Raji (cell line): ENCODE measurements around the gene BTN3A1.

ENCODE experiments used
- POLR2A ChIP-seq: IDR thresholded peaks from 2 replicates; pipeline ENCODE4 v1.6.1; 2011; ENCODE audit warnings: low read depth, low read length, control low read depth; ENCODE audit not compliant: insufficient read depth

BTN3A1 gene

GRCh38 chr6:26394289-26394688 lies 7.8 kb upstream of the BTN3A1 start:
- TF ChIP-seq POLR2A, result no peak

GRCh38 chr6:26398555-26398954 lies 3.5 kb upstream of the BTN3A1 start:
- TF ChIP-seq POLR2A, result no peak

- no peak for TF ChIP-seq POLR2A
Observed at GRCh38 chr6:26400626-26401025, 1.4 kb upstream of the BTN3A1 start.

- TF ChIP-seq POLR2A, result no peak
Observed at GRCh38 chr6:26401389-26401986, 587 bp upstream of the BTN3A1 start.

GRCh38 chr6:26403893-26404292 lies 1.8 kb downstream of the BTN3A1 start:
- no peak for TF ChIP-seq POLR2A

GRCh38 chr6:26404546-26404945 lies 2.5 kb downstream of the BTN3A1 start:
- TF ChIP-seq POLR2A, result no peak

GRCh38 chr6:26408828-26409730 lies 7.0 kb downstream of the BTN3A1 start:
- no peak for TF ChIP-seq POLR2A

- no peak for TF ChIP-seq POLR2A
Observed at GRCh38 chr6:26411751-26412150, 9.7 kb downstream of the BTN3A1 start.

GRCh38 chr6:26412228-26412627 lies 10.2 kb downstream of the BTN3A1 start:
- TF ChIP-seq POLR2A, result no peak

GRCh38 chr6:26412954-26413353 lies 10.9 kb downstream of the BTN3A1 start:
- TF ChIP-seq POLR2A, result no peak

- no peak for TF ChIP-seq POLR2A
Observed at GRCh38 chr6:26414281-26414680, 12.2 kb downstream of the BTN3A1 start.

GRCh38 chr6:26415036-26415614 lies 13.1 kb downstream of the BTN3A1 start:
- TF ChIP-seq POLR2A, result no peak

GRCh38 chr6:26415791-26416190 lies 13.7 kb downstream of the BTN3A1 start:
- TF ChIP-seq POLR2A, result no peak

- no peak for TF ChIP-seq POLR2A
Observed at GRCh38 chr6:26416288-26416687, 14.2 kb downstream of the BTN3A1 start.

GRCh38 chr6:26420688-26421171 lies 18.7 kb downstream of the BTN3A1 start:
- TF ChIP-seq POLR2A, result no peak
